ENCODE measurements around the gene MYH16.
"Not testable (repeated sequence)": the region's sequence is repeated elsewhere in the genome, so short reads cannot be mapped to it uniquely, and the experiment has no call there.

DNA sequence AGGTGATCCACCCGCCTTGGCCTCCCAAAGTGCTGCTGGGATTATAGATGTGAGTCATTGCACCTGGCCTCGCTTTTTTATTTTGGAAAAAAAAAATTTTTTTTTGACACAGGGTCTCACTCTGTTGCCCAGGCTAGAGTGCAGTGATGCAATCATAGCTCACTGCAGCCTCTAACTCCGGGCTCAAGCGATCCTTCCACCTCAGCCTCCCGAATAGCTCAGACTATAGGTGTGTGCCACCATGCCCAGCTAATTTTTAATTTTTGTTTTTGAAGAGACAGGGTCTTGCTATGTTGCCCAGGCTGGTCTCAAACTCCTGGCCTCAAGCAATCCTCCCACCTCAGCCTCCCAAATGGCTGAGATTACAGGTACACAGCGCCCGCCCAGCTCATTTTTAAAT is 2.3 kb downstream of the MYH16 start:
- TF ChIP-seq, protein P1, sequence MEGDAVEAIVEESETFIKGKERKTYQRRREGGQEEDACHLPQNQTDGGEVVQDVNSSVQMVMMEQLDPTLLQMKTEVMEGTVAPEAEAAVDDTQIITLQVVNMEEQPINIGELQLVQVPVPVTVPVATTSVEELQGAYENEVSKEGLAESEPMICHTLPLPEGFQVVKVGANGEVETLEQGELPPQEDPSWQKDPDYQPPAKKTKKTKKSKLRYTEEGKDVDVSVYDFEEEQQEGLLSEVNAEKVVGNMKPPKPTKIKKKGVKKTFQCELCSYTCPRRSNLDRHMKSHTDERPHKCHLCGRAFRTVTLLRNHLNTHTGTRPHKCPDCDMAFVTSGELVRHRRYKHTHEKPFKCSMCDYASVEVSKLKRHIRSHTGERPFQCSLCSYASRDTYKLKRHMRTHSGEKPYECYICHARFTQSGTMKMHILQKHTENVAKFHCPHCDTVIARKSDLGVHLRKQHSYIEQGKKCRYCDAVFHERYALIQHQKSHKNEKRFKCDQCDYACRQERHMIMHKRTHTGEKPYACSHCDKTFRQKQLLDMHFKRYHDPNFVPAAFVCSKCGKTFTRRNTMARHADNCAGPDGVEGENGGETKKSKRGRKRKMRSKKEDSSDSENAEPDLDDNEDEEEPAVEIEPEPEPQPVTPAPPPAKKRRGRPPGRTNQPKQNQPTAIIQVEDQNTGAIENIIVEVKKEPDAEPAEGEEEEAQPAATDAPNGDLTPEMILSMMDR (IDR thresholded peaks at IDR 0.05) = not testable (repeated sequence)
- TF ChIP-seq POLR2A (IDR thresholded peaks at IDR 0.05) = not testable (repeated sequence)
